H1 (cell line): ENCODE measurements around the gene KIAA1755. TPM values are rescaled to one million over a fixed set of nuclear protein-coding genes. Genes with fewer than 3 reads are reported as not detected.

ENCODE experiments used
- CTCF ChIA-PET: fragments of 300-600 bp; sonication (Branson Sonifier 250); formaldehyde crosslinking; loops from one replicate; lab custom pipeline; 2021; ENCODE audit not compliant: partially characterized antibody; lab: Charles Lee
- POLR2A ChIA-PET: fragments of 300-600 bp; sonication (Branson Sonifier 250); formaldehyde crosslinking; loops from one replicate; lab custom pipeline; 2021; ENCODE audit warnings: inconsistent platforms; ENCODE audit not compliant: partially characterized antibody; lab: Charles Lee
- DNase-seq, 2 experiments: peaks; one replicate each; pipeline versions ENCODE4 v3.0.0 to v3.0.0-alpha.2; 2010 to 2022; ENCODE audit warnings: low spot score in 2 of 2, low read depth in 1 of 2, mixed read lengths in 1 of 2
- FAIRE-seq: peaks from 2 replicates; lab custom pipeline; 2011; peaks lifted over from hg19 to GRCh38; lab: Jason Lieb, UNC
- H2AFZ ChIP-seq: 2 replicates; pipeline ENCODE4 v1.8.1; 2012; ENCODE audit warnings: low read length, inconsistent platforms
- H2AK5ac ChIP-seq: 2 replicates; pipeline ENCODE4 v1.6.1; 2013; ENCODE audit warnings: low read depth, low read length
- H2BK120ac ChIP-seq: replicated peaks from 2 replicates; pipeline ENCODE3; 2013; ENCODE audit warnings: low read depth, low read length, inconsistent platforms
- H2BK12ac ChIP-seq: 2 replicates; pipeline ENCODE4 v1.6.1; 2013; ENCODE audit warnings: low read depth, low read length
- H2BK15ac ChIP-seq: 2 replicates; pipeline ENCODE4 v1.6.1; 2013; ENCODE audit warnings: low read length
- H2BK20ac ChIP-seq: 2 replicates; pipeline ENCODE4 v1.6.1; 2013; ENCODE audit warnings: low read length
- H2BK5ac ChIP-seq: 2 replicates; pipeline ENCODE4 v1.6.1; 2013; ENCODE audit warnings: low read depth, low read length
- H3K14ac ChIP-seq: 2 replicates; pipeline ENCODE4 v1.6.1; 2013; ENCODE audit warnings: inconsistent platforms; ENCODE audit not compliant: insufficient read length
- H3K18ac ChIP-seq: 2 replicates; pipeline ENCODE4 v1.6.1; 2013; ENCODE audit warnings: low read length; ENCODE audit errors: extremely low read depth
- H3K23ac ChIP-seq: 2 replicates; pipeline ENCODE4 v1.6.1; 2013; ENCODE audit warnings: inconsistent platforms; ENCODE audit not compliant: insufficient read length
- H3K23me2 ChIP-seq: 2 replicates; pipeline ENCODE4 v1.6.1; 2013; ENCODE audit warnings: low read depth, low read length
- H3K27ac ChIP-seq: 2 replicates; pipeline ENCODE4 v1.6.1; 2011; ENCODE audit warnings: low read depth, low read length, inconsistent platforms
- H3K27me3 ChIP-seq, 4 experiments: replicated peaks in 1 of 4; 1 replicate in 1 of 4; 2 replicates in 3 of 4; pipeline versions ENCODE4 v1.6.1 to v1.8.1; 2011 to 2013; ENCODE audit warnings: low read length in 3 of 4, mild to moderate bottlenecking in 3 of 4, inconsistent platforms in 2 of 4, mixed read lengths in 2 of 4, moderate library complexity in 1 of 4; ENCODE audit not compliant: control insufficient read depth in 3 of 4, insufficient read depth in 3 of 4; ENCODE audit errors: extremely low read depth in 1 of 4
- H3K36me3 ChIP-seq, 4 experiments: 2 replicates each; pipeline versions ENCODE4 v1.6.1 to v1.8.1; 2011 to 2013; ENCODE audit warnings: mild to moderate bottlenecking in 4 of 4, low read length in 3 of 4, moderate library complexity in 2 of 4, control low read depth in 1 of 4, inconsistent platforms in 1 of 4; ENCODE audit not compliant: insufficient read depth in 4 of 4, control insufficient read depth in 2 of 4
- H3K4ac ChIP-seq: replicated peaks from 2 replicates; pipeline ENCODE3; 2013; ENCODE audit warnings: low read length, low read depth, mixed read lengths, inconsistent platforms; ENCODE audit not compliant: insufficient read length
- H3K4me1 ChIP-seq, 4 experiments: replicated peaks in 1 of 4; 1 replicate in 1 of 4; 2 replicates in 3 of 4; pipeline versions ENCODE4 v1.6.1 to v1.8.1; 2011 to 2013; ENCODE audit warnings: low read length in 3 of 4, inconsistent platforms in 2 of 4, mixed read lengths in 1 of 4; ENCODE audit not compliant: insufficient read depth in 4 of 4, control insufficient read depth in 3 of 4
- H3K4me2 ChIP-seq, 2 experiments: 2 replicates each; pipeline versions ENCODE4 v1.6.1 to v1.8.1; 2011 to 2013; ENCODE audit warnings: low read depth in 2 of 2, low read length in 2 of 2, control low read depth in 1 of 2, inconsistent platforms in 1 of 2, mild to moderate bottlenecking in 1 of 2; ENCODE audit not compliant: insufficient read depth in 1 of 2
- H3K4me3 ChIP-seq, 4 experiments: fragments of 200-600, 300-600 bp in 1 of 4; sonication (generic), shearing (Covaris generic), sonication (Bioruptor Twin) in 1 of 4; 2 replicates each; pipeline versions ENCODE4 v1.5.1 to v1.8.1; 2011 to 2016; ENCODE audit warnings: low read length in 4 of 4, low read depth in 3 of 4, control low read depth in 2 of 4, inconsistent platforms in 2 of 4, mild to moderate bottlenecking in 2 of 4, mixed read lengths in 1 of 4, moderate library complexity in 1 of 4; ENCODE audit not compliant: insufficient read depth in 2 of 4; ENCODE audit errors: extremely low read depth in 1 of 4
- H3K56ac ChIP-seq: replicated peaks from 2 replicates; pipeline ENCODE3; 2013; ENCODE audit warnings: low read depth, mild to moderate bottlenecking, mixed read lengths, low read length, inconsistent platforms; ENCODE audit not compliant: insufficient read length
- H3K79me1 ChIP-seq: 2 replicates; pipeline ENCODE4 v1.6.1; 2013; ENCODE audit warnings: low read depth, low read length, control low read depth
- H3K79me2 ChIP-seq, 2 experiments: 2 replicates each; pipeline versions ENCODE4 v1.6.1 to v1.8.1; 2012 to 2013; ENCODE audit warnings: low read length in 2 of 2, mild to moderate bottlenecking in 2 of 2, inconsistent platforms in 1 of 2; ENCODE audit not compliant: insufficient read depth in 2 of 2, control insufficient read depth in 1 of 2
- H3K9ac ChIP-seq, 4 experiments: replicated peaks in 1 of 4; 1 replicate in 1 of 4; 2 replicates in 3 of 4; pipeline versions ENCODE4 v1.6.1 to v1.8.1; 2011 to 2013; ENCODE audit warnings: low read depth in 3 of 4, low read length in 3 of 4, control low read depth in 2 of 4, mild to moderate bottlenecking in 2 of 4, moderate library complexity in 2 of 4, inconsistent platforms in 1 of 4; ENCODE audit errors: extremely low read depth in 1 of 4
- H3K9me3 ChIP-seq, 2 experiments: 2 replicates each; pipeline versions ENCODE4 v1.6.1 to v1.8.1; 2012 to 2013; ENCODE audit warnings: mild to moderate bottlenecking in 2 of 2, moderate library complexity in 2 of 2, control low read depth in 1 of 2, inconsistent platforms in 1 of 2, low read depth in 1 of 2, low read length in 1 of 2, mixed read lengths in 1 of 2; ENCODE audit not compliant: insufficient read depth in 2 of 2
- H4K20me1 ChIP-seq, 2 experiments: replicated peaks in 1 of 2; 2 replicates each; pipeline versions ENCODE3 to v1.8.1; 2011 to 2013; ENCODE audit warnings: inconsistent platforms in 2 of 2, low read length in 2 of 2, mild to moderate bottlenecking in 1 of 2; ENCODE audit not compliant: insufficient read depth in 2 of 2, control insufficient read depth in 1 of 2
- H4K5ac ChIP-seq: 2 replicates; pipeline ENCODE4 v1.6.1; 2013; ENCODE audit warnings: low read length, low read depth, mixed read lengths, inconsistent platforms; ENCODE audit not compliant: insufficient read length
- H4K8ac ChIP-seq: 2 replicates; pipeline ENCODE4 v1.8.0; 2013; ENCODE audit warnings: mild to moderate bottlenecking, moderate library complexity, low read length, inconsistent platforms; ENCODE audit not compliant: insufficient read depth; ENCODE audit errors: extremely low read depth
- H4K91ac ChIP-seq: replicated peaks from 2 replicates; pipeline ENCODE3; 2013; ENCODE audit warnings: low read length, mixed read lengths, inconsistent platforms; ENCODE audit not compliant: insufficient read length
- BRCA1 ChIP-seq: IDR thresholded peaks from 2 replicates; pipeline ENCODE4 v1.6.1; 2012; ENCODE audit warnings: low read depth, low read length, improper control_type of control experiment
- CBX5 ChIP-seq: fragments of 300-800, 300-1000 bp; sonication (generic); IDR thresholded peaks from 2 replicates; pipeline ENCODE4 v1.7.1; 2016; ENCODE audit warnings: antibody characterized with exemption, low read length, low read depth
- HDAC2 ChIP-seq, 2 experiments: fragments of 300-600 bp in 1 of 2; sonication (generic) in 1 of 2; IDR thresholded peaks; 2 replicates each; pipeline ENCODE4 v1.6.1; 2011 to 2012; ENCODE audit warnings: low read depth in 2 of 2, low read length in 2 of 2, mild to moderate bottlenecking in 2 of 2, moderate library complexity in 2 of 2, borderline replicate concordance in 1 of 2, inconsistent platforms in 1 of 2
- HDAC6 ChIP-seq: IDR thresholded peaks from one replicate; pipeline ENCODE4 v1.7.1; 2012; ENCODE audit warnings: low read depth, mild to moderate bottlenecking, inconsistent platforms, low read length, moderate library complexity
- SP2 ChIP-seq: IDR thresholded peaks from 2 replicates; pipeline ENCODE4 v1.6.1; 2012; ENCODE audit warnings: mild to moderate bottlenecking, low read length, inconsistent platforms
- TAF1 ChIP-seq: IDR thresholded peaks from 2 replicates; pipeline ENCODE4 v1.6.1; 2011; ENCODE audit warnings: mild to moderate bottlenecking, low read depth, low read length
- WGBS, 2 experiments: shearing (Covaris generic) in 1 of 2; methylation state at CpG; one replicate each; pipeline versions ENCODE4 v1.1.6 to v1.1.7; 2013 to 2015; ENCODE audit warnings: low lambda C conversion rate in 2 of 2, mixed read lengths in 2 of 2, inconsistent platforms in 1 of 2, low coverage in 1 of 2, missing lambda C conversion rate in 1 of 2; ENCODE audit not compliant: insufficient replicate concordance in 2 of 2, insufficient coverage in 1 of 2, insufficient read length in 1 of 2; ENCODE audit errors: extremely low coverage in 1 of 2, missing lambda C conversion rate in 1 of 2; 5-methylcytosine and 5-hydroxymethylcytosine counted together
- polyA plus RNA-seq, 7 experiments: library from polyadenylated mRNA; depleted of rRNA in 3 of 7; stranded (reverse) in 5 of 7; unstranded in 2 of 7; fragments of >200 nt in 5 of 7; fragments of 200-250 nt in 2 of 7; gene quantifications; 1 replicate in 5 of 7; 2 replicates in 1 of 7; 4 replicates in 1 of 7; pipeline versions ENCODE4 v1.2.1 to v1.2.3, GENCODE V29; 2011 to 2013; ENCODE audit warnings: missing spikeins in 2 of 7, mixed read lengths in 2 of 7
- total RNA-seq: library from RNA; stranded (reverse); fragmentation: NEBNext Ultra II Directional; extraction: Animal tissue kit (Norgen Biotek cat#: 25700); gene quantifications from 2 replicates; pipeline ENCODE4 v1.2.1, GENCODE V29; 2021

Gene KIAA1755
- total and polyA plus RNA-seq, 2 of the 8 experiments (the other 6 are each of a cell fraction or from before 2014, with no cell fraction given) = 0.23 TPM; not detected in 1

DNA sequence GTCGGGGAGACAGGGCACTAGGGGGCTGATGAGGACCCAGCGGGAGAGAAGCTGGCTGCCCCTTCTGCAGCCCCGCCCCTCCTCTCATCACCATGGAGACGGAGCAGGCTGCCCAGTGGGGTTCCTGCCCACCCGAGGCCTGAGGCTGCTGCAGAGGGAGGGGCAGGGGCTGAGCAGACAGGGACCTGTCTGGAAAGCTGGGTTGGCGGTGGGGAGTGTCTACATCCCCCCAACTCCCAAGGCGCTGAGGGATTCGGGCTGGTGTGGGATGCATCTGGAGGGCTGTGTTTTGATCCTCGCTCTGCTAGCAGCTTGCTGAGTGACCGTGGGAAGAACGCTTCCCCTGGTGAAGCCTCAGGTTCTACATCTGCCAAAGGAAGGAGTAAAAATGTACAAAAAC, 42.3 kb upstream of the KIAA1755 start:
- no peak overlapping the region for H3K4me2 ChIP-seq
- no peaks in the 10 kb centered on the region for H3K9me3 ChIP-seq
- ChIA-PET POLR2A (interaction anchor here (1.0 kb wide), 1 partner anchor 9 kb away, joined by 3 read pairs; no protein-coding TSS in a partner anchor), CTCF (interaction anchor here (0.7 to 5.7 kb wide), 13 partner anchors 7 to 191 kb away, joined by 3 to 47 read pairs (median 4); no protein-coding TSS in a partner anchor)
- no peaks in the 10 kb centered on the region for H3K23me2 ChIP-seq
- H4K91ac ChIP-seq = no peak overlapping the region
- no peak overlapping the region for H2AK5ac ChIP-seq
- DNase-seq = no peak
- H3K56ac ChIP-seq = no peak overlapping the region
- H3K4me1 ChIP-seq = peaks cover 0 to 11% (median 5%) of the 10 kb centered on the region in 4 experiments; a peak in 4 of 7 replicates
- no peak overlapping the region for H2BK15ac ChIP-seq
- H2AFZ ChIP-seq = no peak overlapping the region
- H3K14ac ChIP-seq = no peak overlapping the region
- no peak overlapping the region for H2BK120ac ChIP-seq
- no peaks in the 10 kb centered on the region for H3K79me1 ChIP-seq
- no peak overlapping the region for H3K27ac ChIP-seq
- no peak for TF ChIP-seq TAF1
- TF ChIP-seq BRCA1 = no peak
- no peak for TF ChIP-seq HDAC2 (IDR thresholded peaks at IDR 0.05; ENCODE audit: borderline replicate concordance in 1 of 2, low read depth in 2 of 2, low read length in 2 of 2)
- TF ChIP-seq CBX5 = no peak
- no peak for TF ChIP-seq HDAC6
- no peak for TF ChIP-seq SP2
- H4K20me1 ChIP-seq = no peaks in the 10 kb centered on the region
- H3K36me3 ChIP-seq = no peaks in the 10 kb centered on the region
- no peak overlapping the region for H3K18ac ChIP-seq
- no peak overlapping the region for H3K4me3 ChIP-seq
- no peaks in the 10 kb centered on the region for H3K79me2 ChIP-seq
- no peak overlapping the region for H2BK20ac ChIP-seq
- WGBS, 2 experiments = 61% methylated on average over 11 of the region's 11 CpGs; no CpG with 5 or more reads in 1 of the 2 experiments
- no peak overlapping the region for H4K8ac ChIP-seq
- H3K27me3 ChIP-seq = no peaks in the 10 kb centered on the region; a peak in 1 of 7 replicates
- H2BK12ac ChIP-seq = no peak overlapping the region
- H3K4ac ChIP-seq = no peak overlapping the region
- H4K5ac ChIP-seq = no peak overlapping the region
- FAIRE-seq = no peak
- no peak overlapping the region for H3K23ac ChIP-seq
- H2BK5ac ChIP-seq = no peak overlapping the region
- H3K9ac ChIP-seq = no peak overlapping the region
